Skeletal muscle tissue (tissue), 4 donors: Measurements from ENCODE around the gene DEPDC5. TPM values are rescaled to one million over a fixed set of nuclear protein-coding genes. Genes with fewer than 3 reads are reported as not detected.
A peak's percentile ranks its signal among the peaks of the same experiment; 100 is the strongest.

ENCODE experiments used
- H3K27ac ChIP-seq: one replicate; pipeline ENCODE4 v1.7.0; 2013; ENCODE audit warnings: mild to moderate bottlenecking, low read depth, low read length, inconsistent platforms
- H3K27me3 ChIP-seq, 3 donors: one replicate each; pipeline ENCODE4 v1.7.0; 2013; ENCODE audit warnings: low read length in 3 of 3; ENCODE audit not compliant: control insufficient read depth in 3 of 3, insufficient read depth in 3 of 3
- H3K36me3 ChIP-seq, 3 donors: one replicate each; pipeline ENCODE4 v1.7.0; 2013; ENCODE audit warnings: low read length in 3 of 3; ENCODE audit not compliant: control insufficient read depth in 3 of 3, insufficient read depth in 3 of 3
- H3K4me1 ChIP-seq, 3 donors: one replicate each; pipeline ENCODE4 v1.7.0; 2013; ENCODE audit warnings: low read length in 3 of 3, mild to moderate bottlenecking in 3 of 3; ENCODE audit not compliant: control insufficient read depth in 3 of 3, insufficient read depth in 3 of 3
- H3K4me3 ChIP-seq, 3 donors: one replicate each; pipeline ENCODE4 v1.7.0; 2013; ENCODE audit warnings: low read length in 3 of 3
- H3K9ac ChIP-seq, 3 donors: one replicate each; pipeline ENCODE4 v1.7.0; 2013; ENCODE audit warnings: low read length in 3 of 3, mild to moderate bottlenecking in 3 of 3, moderate library complexity in 2 of 3, low read depth in 1 of 3
- H3K9me3 ChIP-seq, 3 donors: one replicate each; pipeline ENCODE4 v1.7.0; 2013; ENCODE audit warnings: low read length in 3 of 3; ENCODE audit not compliant: control insufficient read depth in 3 of 3
- total RNA-seq: library from RNA; depleted of rRNA; stranded (reverse); fragments of >200 nt; gene quantifications from one replicate; pipeline ENCODE4 v1.2.3, GENCODE V29; 2014
- donor health status: Osteomylitis.

Gene DEPDC5
- total RNA-seq, 1 donor from 2014 or later, result 14.1 TPM

GRCh38 chr22:31938296-31938695 is 184.5 kb downstream of the DEPDC5 start:
- Histone ChIP-seq H3K27ac (no peak overlapping the region), H3K9me3 (no peaks in the 10 kb centered on the region), H3K36me3 (no peaks in the 10 kb centered on the region), H3K4me3 (no peak overlapping the region), H3K27me3 (no peaks in the 10 kb centered on the region), H3K9ac (no peak overlapping the region), H3K4me1 (peaks cover 0 to 5% (median under 1%) of the 10 kb centered on the region in 3 donors)

- peaks cover 9 to 15% (median 10%) of the 10 kb centered on the region in 3 donors for H3K4me1 ChIP-seq
- no peak overlapping the region for H3K27ac ChIP-seq
- no peak overlapping the region for H3K4me3 ChIP-seq
- no peaks in the 10 kb centered on the region for H3K27me3 ChIP-seq
- no peaks in the 10 kb centered on the region for H3K36me3 ChIP-seq
- no peaks in the 10 kb centered on the region for H3K9me3 ChIP-seq
- no peak overlapping the region for H3K9ac ChIP-seq
Measured at GRCh38 chr22:31940506-31940905, 186.7 kb downstream of the DEPDC5 start.

GRCh38 chr22:31942091-31942490 is 188.3 kb downstream of the DEPDC5 start:
- Histone ChIP-seq H3K4me1 (peaks cover 16 to 23% (median 20%) of the 10 kb centered on the region in 3 donors), H3K36me3 (no peaks in the 10 kb centered on the region), H3K27me3 (no peaks in the 10 kb centered on the region), H3K27ac (no peak overlapping the region), H3K4me3 (no peak overlapping the region), H3K9ac (no peak overlapping the region), H3K9me3 (no peaks in the 10 kb centered on the region)

GRCh38 chr22:31943206-31943977 is 189.6 kb downstream of the DEPDC5 start:
- peak overlapping the region; percentile 75 to 82 (median 81) for H3K4me3 ChIP-seq
- H3K4me1 ChIP-seq, result peaks cover 16 to 27% (median 22%) of the 10 kb centered on the region in 3 donors
- no peaks in the 10 kb centered on the region for H3K9me3 ChIP-seq
- peaks cover 0 to 3% (median under 1%) of the 10 kb centered on the region in 3 donors for H3K36me3 ChIP-seq
- H3K9ac ChIP-seq, result peak overlapping the region; percentile 84 to 85 (median 85)
- H3K27me3 ChIP-seq, result no peaks in the 10 kb centered on the region
- H3K27ac ChIP-seq, result peak overlapping the region; percentile 91

- Histone ChIP-seq H3K36me3 (peaks cover 0 to 4% (median 3%) of the 10 kb centered on the region in 3 donors), H3K4me3 (peak within 1 kb of the TSS; percentile 88 to 93 (median 88)), H3K9ac (peak within 1 kb of the TSS; percentile 85 to 97 (median 87)), H3K4me1 (peaks cover 16 to 27% (median 22%) of the 10 kb centered on the region in 3 donors), H3K27ac (peak within 1 kb of the TSS; percentile 91), H3K9me3 (no peaks in the 10 kb centered on the region), H3K27me3 (no peaks in the 10 kb centered on the region)
Measured at GRCh38 chr22:31943978-31944699, 190.3 kb downstream of the DEPDC5 start, which contains the start of gene YWHAH. Gene YWHAH (plus strand): TSS chr22:31944535. CDS start chr22:31944734, 199 bp downstream.

- no peaks in the 10 kb centered on the region for H3K27me3 ChIP-seq
- peak overlapping the region; percentile 91 for H3K27ac ChIP-seq
- peaks cover 0 to 4% (median 3%) of the 10 kb centered on the region in 3 donors for H3K36me3 ChIP-seq
- peak overlapping the region; percentile 88 to 93 (median 88) for H3K4me3 ChIP-seq
- H3K4me1 ChIP-seq, result peaks cover 16 to 27% (median 22%) of the 10 kb centered on the region in 3 donors
- H3K9ac ChIP-seq, result peak overlapping the region; percentile 85 to 97 (median 87)
- H3K9me3 ChIP-seq, result no peaks in the 10 kb centered on the region
Measured at GRCh38 chr22:31944700-31945442, 191.1 kb downstream of the DEPDC5 start.

GRCh38 chr22:31945443-31945855 is 191.6 kb downstream of the DEPDC5 start:
- Histone ChIP-seq H3K9me3 (no peaks in the 10 kb centered on the region), H3K9ac (peak overlapping the region; percentile 85 to 97 (median 87)), H3K27ac (peak overlapping the region; percentile 91), H3K4me1 (peaks cover 19 to 30% (median 26%) of the 10 kb centered on the region in 3 donors), H3K27me3 (no peaks in the 10 kb centered on the region), H3K36me3 (peaks cover 0 to 8% (median 3%) of the 10 kb centered on the region in 3 donors), H3K4me3 (peak overlapping the region; percentile 88 to 93 (median 88))

- Histone ChIP-seq H3K27ac (peak overlapping the region; percentile 91), H3K9ac (peak overlapping the region; percentile 85 to 97 (median 87)), H3K36me3 (peaks cover 0 to 9% (median 3%) of the 10 kb centered on the region in 3 donors), H3K27me3 (no peaks in the 10 kb centered on the region), H3K9me3 (no peaks in the 10 kb centered on the region), H3K4me3 (peak overlapping the region; percentile 88 to 93 (median 88)), H3K4me1 (peaks cover 21 to 36% (median 30%) of the 10 kb centered on the region in 3 donors)
Measured at GRCh38 chr22:31945971-31946680, 192.3 kb downstream of the DEPDC5 start.

GRCh38 chr22:31947296-31947695 is 193.5 kb downstream of the DEPDC5 start:
- no peaks in the 10 kb centered on the region for H3K9me3 ChIP-seq
- H3K27me3 ChIP-seq, result no peaks in the 10 kb centered on the region
- peak overlapping the region in 1 of 3 donors; percentile 54 for H3K9ac ChIP-seq
- H3K4me1 ChIP-seq, result peaks cover 30 to 47% (median 37%) of the 10 kb centered on the region in 3 donors
- H3K27ac ChIP-seq, result no peak overlapping the region
- no peak overlapping the region for H3K4me3 ChIP-seq
- H3K36me3 ChIP-seq, result peaks cover 0 to 9% (median 3%) of the 10 kb centered on the region in 3 donors
